GM12891 (cell line): ENCODE results near the gene SLC17A9.

Source experiments
- PAX5 ChIP-seq: IDR thresholded peaks from 2 replicates; pipeline ENCODE4 v1.6.1; 2011; ENCODE audit warnings: low read length, moderate library complexity, mild to moderate bottlenecking; ENCODE audit not compliant: insufficient read depth, severe bottlenecking
- POLR2A ChIP-seq: IDR thresholded peaks from 2 replicates; pipeline ENCODE4 v1.6.1; 2011; ENCODE audit warnings: low read depth, low read length, control low read depth
- POLR2AphosphoS5 ChIP-seq: IDR thresholded peaks from 2 replicates; pipeline ENCODE4 v1.6.1; 2011; ENCODE audit warnings: low read depth, low read length, control low read depth
- POU2F2 ChIP-seq: IDR thresholded peaks from 2 replicates; pipeline ENCODE4 v1.6.1; 2011; ENCODE audit warnings: low read depth, mild to moderate bottlenecking, control low read depth, low read length, moderate library complexity
- SPI1 ChIP-seq: IDR thresholded peaks from 2 replicates; pipeline ENCODE4 v1.6.1; 2011; ENCODE audit warnings: low read depth, low read length, control low read depth
- TAF1 ChIP-seq: IDR thresholded peaks from 2 replicates; pipeline ENCODE4 v1.6.1; 2011; ENCODE audit warnings: low read depth, low read length, control low read depth

GRCh38 chr20:62998449-62998848, 45.9 kb downstream of the SLC17A9 start:
- no peak for TF ChIP-seq POLR2A
- no peak for TF ChIP-seq POLR2AphosphoS5
- TF ChIP-seq TAF1: no peak
- no peak for TF ChIP-seq SPI1
- no peak for TF ChIP-seq PAX5
- TF ChIP-seq POU2F2: no peak
